ENCODE data around the gene MYO9A.
"Not testable (repeated sequence)": the region's sequence is repeated elsewhere in the genome, so short reads cannot be mapped to it uniquely, and the experiment has no call there.

MYO9A gene

DNA sequence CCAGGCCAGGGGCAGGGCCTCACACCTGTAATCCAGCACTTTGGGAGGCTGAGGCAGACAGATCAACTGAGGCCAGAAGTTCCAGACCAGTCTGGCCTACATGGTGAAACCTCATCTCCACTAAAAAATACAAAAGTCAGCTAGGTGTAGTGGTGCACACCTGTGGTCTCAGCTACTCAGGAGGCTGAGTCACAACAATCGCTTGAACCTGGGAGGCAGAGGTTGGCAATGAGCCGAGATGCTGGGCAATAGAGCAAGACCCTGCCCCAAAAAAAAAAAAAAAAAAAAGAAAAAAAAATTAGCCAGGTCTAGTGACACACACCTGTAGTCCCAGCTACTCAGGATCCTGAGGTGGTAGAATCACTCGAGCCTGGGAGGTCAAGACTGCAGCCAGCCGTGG is 18.8 kb downstream of the MYO9A start:
- in situ Hi-C loops (cut with HindIII; ENCODE audit: low sequenced_read_pairs): no loop called here

DNA sequence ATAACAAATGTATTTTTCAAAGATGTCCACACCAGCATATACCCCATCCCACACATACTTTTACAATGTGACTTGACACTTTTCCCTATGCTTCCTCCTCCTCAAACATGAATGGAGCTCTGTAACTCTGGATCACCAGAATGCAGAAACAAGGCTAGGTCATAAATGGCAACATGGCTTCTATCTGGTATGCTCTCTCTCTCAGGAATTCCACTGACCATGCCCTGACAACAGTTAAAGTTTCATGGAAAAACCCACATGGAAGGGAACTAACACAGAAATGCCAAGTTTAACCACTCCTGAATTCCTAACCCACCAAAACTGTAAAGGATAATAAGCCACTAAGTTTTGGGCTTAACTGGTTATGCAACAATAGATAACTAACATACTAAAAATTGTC is 19.9 kb downstream of the MYO9A start:
- in situ Hi-C loops (cut with HindIII; ENCODE audit: low sequenced_read_pairs): no loop called here

DNA sequence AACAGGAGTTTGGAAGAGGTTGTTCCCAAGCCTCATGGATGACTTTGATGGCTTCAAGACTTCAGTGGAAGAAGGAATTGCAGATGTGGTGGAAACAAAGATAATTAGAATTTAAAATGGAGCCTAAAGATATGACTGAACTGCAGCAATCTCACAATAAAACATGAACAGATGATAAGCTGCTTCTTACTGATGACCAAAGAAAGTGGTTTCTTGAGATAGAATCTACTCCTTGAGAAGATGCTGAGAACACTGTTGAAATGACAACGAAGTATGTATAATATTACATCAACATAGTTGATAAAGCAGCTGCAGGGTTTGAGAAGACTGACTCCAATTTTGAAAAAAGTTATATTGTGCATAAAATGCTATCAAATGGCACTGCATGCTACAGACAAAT is 21.2 kb downstream of the MYO9A start:
- in situ Hi-C loops (cut with HindIII; ENCODE audit: low sequenced_read_pairs): no loop called here

DNA sequence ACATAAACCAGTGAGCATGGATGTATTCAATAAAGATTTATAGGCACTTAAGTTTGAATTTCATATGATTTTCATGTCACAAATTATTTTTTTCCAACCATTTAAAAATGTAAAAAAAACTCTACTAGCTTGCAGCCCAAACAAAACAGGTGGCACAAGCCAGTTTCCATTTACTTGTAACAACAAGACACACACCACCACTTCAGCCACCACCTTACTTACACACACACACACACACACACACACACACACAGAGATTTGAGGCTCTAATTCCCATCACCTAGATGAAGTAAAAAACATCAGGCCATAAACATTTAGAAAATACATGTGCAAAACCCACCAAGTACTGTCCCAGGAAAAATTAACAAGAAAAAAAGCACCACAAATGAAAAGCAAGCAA is 25.3 kb downstream of the MYO9A start:
- in situ Hi-C loops (cut with HindIII; ENCODE audit: low sequenced_read_pairs): loop anchor here (5.0 kb wide), 1 partner anchor 70 kb away; no protein-coding TSS in a partner anchor

DNA sequence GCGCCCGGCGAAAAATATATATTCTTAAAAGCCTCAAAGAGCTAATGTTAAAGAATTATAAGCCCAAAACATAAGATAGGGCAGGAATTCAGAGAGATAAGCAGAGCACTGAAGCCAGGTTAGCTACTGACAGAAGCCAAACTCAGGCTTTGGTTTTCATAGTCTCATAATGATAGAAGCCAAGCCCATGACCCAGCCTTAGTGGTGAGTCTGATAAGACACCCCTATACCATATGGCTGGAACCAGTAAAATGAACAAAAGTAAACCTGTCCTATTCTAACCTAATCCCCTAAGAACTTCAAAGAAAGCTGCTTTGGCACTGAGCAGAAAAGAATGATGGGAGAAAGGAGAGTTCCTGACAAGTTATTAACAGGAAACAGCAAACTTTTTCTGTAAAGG is 25.9 kb downstream of the MYO9A start:
- in situ Hi-C loops (cut with HindIII; ENCODE audit: low sequenced_read_pairs): loop anchor here (5.0 kb wide), 1 partner anchor 70 kb away; no protein-coding TSS in a partner anchor

DNA sequence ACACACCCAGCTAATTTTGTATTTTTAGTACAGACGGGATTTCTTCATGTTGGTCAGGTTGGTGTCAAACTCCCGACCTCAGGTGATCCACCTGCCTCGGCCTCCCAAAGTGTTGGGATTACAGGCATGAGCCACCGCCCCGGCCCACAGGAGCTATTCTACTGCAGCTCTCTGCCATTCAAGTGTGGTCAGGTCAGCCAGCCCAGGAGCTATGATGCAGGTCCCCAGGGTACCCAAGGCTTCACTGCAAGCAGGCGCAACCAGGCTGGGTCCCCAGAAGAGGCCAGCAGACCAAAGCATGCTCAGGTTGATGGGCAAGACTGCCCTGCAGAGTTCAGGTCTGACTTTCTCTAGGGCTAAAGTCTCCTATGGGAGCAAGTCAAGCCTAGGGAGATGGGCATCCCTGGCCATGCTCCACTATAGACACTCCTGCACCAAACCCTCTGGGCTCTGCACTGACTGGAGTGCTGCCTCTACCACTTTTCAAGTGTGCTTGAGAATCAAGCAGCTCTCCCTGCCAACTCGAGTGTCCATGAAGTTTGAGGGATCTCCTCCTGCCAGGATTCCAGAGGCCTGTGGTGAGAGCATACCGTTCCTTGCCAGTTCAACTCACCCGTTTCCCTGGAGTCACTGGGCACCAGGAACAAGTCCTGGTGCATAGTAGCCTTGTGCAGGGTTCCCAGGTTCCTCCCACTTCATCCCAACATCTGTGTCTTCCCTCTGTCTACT is 30.9 kb downstream of the MYO9A start:
- in situ Hi-C loops (cut with HindIII; ENCODE audit: low sequenced_read_pairs): no loop called here

DNA sequence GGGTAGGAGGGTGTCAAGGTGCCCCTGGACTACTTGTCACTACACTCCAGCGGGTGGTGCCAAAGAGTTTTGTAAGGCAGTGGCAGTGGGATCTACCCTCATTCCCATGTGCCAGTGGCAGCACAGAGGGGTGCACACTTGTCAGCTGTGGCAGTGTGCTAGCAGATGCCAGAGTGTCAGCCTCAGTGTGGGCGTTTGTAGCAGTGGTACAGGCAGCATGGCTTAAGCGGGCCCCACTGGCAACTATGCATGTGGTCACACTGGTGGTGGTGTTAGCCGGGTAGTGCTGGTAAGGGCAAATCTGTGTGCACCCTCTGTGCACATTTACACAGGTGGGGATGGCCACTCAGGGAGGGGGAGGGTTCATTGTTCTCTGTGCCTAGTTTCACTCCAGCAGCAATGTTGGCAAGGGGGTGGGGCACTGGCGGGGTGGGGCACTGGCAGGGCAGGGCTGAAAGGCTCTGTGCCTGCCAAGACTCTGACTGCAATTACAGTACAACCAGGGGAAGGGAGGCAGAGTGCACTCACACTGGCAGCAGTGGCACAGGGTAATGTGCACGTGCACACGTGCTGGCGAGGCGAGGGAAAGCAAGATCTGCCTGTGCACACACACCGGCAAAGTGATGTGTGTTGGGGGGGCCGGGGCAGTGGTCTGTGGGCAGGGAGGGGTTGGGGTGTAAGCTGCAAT is 31.8 kb downstream of the MYO9A start:
- in situ Hi-C loops (cut with HindIII; ENCODE audit: low sequenced_read_pairs): no loop called here

DNA sequence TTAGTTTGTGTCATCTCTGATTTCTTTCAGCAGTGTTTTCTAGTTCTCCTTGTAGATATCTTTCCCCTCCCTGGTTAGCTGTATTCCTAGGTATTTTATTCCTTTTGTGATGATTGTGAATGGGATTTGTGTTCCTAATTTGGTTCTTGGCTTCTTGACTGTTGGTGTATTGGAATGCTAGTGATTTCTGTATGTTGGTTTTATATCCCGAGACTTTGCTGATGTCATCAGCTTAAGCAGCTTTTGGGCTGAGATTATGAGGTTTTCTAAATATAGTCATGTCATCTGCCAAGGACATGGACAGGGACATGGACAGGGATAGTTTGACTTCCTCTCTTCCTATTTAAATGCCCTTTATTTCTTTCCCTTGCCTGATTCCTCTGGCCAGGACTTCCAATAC is 35.8 kb downstream of the MYO9A start:
- in situ Hi-C loops (cut with HindIII; ENCODE audit: low sequenced_read_pairs): no loop called here

DNA sequence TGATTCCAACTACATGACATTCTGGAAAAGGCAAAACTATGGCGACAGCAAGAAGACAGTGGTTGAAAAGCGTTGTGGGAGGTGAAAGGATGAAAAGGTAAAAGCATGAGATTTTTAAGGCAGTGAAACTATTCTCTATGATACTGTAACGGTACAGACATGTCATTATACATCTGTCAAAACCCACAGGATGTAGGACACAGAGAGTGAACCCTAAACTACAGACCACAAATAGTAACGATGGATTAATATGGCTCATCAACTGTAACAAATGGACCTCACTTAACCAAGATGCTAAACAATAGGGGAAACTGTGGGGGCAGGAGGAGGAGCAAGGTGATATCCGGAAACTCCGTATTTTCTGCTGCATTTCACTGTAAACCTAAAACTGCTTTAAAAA is 39.1 kb downstream of the MYO9A start:
- in situ Hi-C loops (cut with HindIII; ENCODE audit: low sequenced_read_pairs): no loop called here

DNA sequence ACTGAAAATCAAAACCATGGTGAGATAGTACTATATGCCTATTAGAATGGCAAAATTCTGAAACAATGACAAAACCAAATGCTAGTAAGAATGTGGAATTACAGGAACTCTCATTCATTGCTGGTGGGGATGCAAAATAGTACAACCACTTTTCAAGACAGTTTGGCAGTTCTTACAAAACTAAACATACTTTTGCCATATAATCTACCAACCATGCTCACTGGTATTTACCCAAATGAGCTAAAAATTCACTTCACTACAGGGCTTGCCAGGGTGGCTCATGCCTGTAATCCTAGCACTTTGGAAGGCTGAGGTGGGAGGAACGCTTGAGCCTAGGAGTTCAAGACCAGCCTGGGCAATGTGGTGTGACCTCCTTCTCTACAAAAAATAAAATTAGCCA is 40.0 kb downstream of the MYO9A start:
- in situ Hi-C loops (cut with HindIII; ENCODE audit: low sequenced_read_pairs): no loop called here

DNA sequence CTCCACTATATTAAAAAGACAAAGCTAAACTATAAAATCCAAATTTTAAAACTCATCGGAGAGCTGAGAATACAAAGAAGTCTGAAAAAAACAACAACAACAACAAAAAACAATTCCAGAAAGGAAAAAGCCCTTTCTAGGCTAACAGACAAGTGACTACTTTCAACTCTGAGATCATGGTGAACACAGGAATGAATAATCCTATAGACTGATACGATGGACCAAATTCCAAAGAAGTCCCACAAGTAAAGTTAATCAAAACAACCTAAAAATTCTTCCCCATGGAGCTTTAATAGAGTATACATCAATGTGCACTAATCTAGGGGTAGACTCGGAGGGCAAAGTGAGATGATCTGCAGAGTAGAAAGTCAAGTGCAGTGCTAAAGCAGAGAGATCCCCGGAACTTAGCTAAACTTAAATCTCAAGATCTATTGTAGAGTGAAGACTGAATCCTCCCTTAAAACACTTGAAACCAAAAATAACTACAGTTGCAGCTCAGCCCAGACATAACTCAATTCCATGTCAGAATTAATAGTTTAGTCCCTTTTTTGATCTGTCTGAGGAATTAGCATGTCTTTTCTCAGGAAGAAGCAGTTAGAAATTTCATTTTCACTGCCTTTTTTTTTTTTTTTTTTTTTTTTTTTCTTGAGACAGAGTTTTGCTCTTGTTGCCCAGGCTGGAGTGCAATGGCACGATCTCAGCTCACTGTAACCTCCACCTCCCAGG is 43.5 kb downstream of the MYO9A start:
- in situ Hi-C loops (cut with HindIII; ENCODE audit: low sequenced_read_pairs): no loop called here

DNA sequence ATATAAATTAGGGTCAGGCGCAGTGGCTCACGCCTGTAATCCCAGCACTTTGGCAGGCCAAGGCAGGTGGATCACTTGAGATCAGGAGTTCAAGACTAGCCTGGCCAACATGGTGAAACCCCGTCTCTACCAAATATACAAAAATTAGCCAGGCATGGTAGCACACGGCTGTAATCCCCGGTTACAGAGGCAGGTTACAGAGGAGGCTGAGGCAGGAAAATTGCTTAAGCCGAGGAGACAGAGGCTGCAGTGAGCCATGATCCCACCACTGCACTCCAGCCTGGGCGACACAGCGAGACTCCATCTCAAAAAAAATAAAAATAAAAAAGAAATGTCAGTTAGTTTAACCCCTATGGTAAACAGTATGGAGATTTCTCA is 46.5 kb downstream of the MYO9A start:
- in situ Hi-C loops (cut with HindIII; ENCODE audit: low sequenced_read_pairs): not testable (repeated sequence)

DNA sequence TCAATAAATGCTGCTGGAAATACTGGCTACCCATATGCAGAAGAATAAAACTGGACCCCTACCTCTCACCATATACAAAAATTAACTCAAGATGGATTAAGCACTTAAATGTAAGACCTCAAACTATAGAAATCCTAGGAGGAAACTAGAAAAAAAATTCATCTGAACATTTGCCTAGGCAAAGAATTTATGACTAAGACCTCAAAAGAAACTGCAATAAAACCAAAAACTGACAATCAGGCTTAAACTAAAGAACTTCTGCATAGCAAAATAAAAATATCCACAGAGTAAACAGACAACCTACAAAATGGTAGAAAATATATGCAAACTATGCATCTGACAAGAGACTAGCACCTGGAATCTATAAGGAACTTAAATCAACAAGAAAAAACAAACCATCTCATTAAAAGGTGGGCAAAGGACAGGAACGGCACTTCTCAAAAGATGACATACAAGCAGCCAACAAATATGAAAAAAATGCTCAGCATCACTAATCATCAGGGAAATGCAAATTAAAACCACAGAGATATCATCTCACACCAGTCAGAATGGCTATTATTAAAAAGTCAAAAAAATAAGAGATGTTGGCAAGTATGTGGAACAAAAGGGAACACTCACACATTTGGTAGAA is 47.0 kb downstream of the MYO9A start:
- in situ Hi-C loops (cut with HindIII; ENCODE audit: low sequenced_read_pairs): no loop called here

DNA sequence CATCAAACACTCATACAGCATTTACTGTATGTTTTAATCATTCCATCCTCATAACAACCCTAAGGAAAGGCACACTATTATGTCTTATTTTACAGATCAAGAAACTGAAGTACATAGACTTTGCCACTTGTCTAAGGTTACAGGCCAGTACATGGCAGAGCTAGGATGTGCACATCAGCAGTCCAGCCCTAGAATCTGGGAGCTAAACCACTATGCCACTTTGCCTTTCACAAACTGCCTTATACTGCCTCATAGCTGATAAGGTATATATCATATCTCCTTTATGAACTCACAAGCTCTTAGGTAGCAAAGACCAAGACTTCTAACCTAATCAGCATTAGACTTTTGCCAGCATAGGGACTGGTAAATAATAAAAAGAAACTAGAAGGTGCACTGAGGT is 49.1 kb downstream of the MYO9A start:
- in situ Hi-C loops (cut with HindIII; ENCODE audit: low sequenced_read_pairs): no loop called here

DNA sequence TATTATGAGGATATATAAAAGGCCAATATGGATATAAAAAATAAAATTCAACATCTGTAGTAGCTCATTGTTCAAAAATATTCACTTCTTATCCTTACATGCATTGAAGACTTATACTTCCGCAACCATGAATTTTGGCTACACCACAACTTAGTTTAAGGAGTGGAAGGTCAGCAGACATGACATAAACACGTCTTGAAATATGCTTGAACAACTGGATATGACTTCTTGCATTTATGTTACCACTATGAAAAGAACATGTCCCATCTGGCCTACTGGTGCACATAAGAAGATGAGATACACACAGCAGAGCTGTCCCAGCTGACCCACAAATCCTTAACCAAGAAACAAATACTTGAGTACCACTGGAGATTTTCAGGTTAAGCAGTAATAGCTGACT is 52.1 kb downstream of the MYO9A start:
- in situ Hi-C loops (cut with HindIII; ENCODE audit: low sequenced_read_pairs): no loop called here

DNA sequence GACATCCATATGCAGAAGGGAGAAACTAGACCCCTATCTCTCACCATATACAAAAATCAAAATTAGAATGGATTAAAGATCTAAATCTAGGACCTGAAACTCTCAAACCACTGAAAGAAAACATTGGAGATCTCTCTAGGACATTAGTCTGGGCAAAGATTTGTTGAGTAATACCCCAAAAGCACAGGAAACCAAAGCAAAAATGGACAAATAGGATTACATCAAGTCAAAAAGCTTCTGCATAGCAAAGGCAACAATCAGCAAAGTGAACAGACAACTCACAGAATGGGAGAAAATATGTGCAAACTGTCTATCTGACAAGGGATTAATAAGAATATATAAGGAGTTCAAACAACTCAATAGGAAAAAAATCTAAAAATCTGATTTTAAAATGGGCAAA is 54.8 kb downstream of the MYO9A start:
- in situ Hi-C loops (cut with HindIII; ENCODE audit: low sequenced_read_pairs): no loop called here

DNA sequence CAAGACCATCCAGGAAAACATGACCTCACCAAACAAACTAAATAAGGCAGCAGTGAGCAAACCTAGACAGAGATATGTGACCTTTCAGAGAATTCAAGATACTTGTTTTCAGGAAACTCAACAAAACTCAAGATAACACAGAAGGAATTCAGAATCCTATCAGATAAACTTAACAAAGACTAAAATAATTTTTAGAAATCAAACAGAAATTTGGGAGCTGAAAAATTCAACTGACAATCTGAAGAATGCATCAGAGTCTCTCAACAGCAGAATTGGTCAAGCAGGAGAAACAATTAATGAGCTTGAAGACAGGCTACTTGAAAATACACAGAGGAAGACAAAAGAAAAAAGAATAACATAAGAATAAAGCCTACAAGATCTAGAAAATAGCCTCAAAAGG is 55.6 kb downstream of the MYO9A start:
- in situ Hi-C loops (cut with HindIII; ENCODE audit: low sequenced_read_pairs): no loop called here

DNA sequence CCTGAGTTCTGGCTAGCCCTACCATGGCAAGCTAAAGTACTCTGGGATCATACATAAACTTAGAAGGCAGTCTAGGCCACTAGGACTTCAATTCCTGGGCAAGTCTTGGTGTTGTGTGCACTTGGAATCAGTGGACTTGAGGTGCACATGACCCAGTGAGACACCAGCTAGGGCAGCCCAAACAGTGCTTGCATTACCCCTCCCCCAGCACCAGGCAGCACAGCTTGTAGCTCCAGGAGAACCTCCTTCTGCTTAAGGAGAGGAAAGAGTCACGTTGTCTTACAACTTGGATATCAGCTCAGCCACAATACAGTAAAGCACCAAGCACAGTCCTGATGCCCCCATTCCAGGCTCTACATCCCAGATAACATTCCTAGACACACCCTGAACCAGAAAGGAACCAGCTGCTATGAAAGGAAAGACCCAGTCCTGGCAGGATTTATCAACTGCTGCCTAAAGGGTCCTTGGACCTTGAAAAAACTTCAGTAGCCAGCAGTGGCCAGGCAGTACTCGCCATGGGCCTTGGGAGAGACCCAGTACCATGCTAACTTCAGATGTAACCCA is 57.2 kb downstream of the MYO9A start:
- in situ Hi-C loops (cut with HindIII; ENCODE audit: low sequenced_read_pairs): no loop called here

DNA sequence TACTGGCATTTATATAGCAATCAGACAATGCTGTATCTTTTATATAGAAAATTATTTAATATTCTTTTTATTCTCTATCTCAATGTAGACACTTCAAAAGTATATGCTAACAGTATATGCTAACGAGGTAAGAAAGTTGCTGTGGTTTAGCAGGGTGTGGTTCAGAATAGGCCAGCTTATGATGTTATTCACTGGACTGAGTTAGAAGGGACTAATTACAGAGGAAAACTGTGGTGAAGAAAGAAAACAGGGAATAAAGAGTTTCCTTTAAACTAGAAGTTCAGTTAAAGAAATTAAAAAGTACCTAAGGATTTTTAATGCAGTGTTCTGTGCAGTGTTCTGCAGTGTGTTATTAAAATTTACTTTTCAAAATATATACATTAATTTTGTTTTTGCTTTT is 59.4 kb downstream of the MYO9A start:
- in situ Hi-C loops (cut with HindIII; ENCODE audit: low sequenced_read_pairs): no loop called here

DNA sequence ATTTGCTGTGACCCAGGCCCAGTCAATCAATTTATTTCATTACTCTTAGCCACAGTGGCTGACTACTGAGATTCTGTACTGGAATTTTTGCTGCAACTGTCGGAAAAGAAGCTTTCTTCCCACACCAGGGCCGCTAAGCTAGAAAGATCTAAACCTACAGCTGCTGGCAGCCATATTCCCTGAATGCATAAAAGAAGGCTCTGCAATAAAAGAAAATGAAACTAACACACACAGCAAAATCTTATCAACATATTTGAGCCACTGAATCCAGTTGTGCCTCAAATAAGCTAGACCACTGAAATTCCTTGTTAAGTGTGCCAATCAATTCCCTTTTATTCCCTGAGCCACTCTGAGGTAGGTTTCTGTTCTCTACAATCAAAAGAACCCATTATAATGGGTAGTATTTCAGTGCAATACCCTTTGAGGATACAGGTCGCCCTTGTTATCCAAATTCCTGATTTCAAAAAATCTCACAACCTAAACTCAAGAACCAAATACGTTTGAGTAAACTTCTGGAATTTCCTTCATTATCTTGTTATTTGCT is 60.3 kb downstream of the MYO9A start:
- in situ Hi-C loops (cut with HindIII; ENCODE audit: low sequenced_read_pairs): no loop called here

DNA sequence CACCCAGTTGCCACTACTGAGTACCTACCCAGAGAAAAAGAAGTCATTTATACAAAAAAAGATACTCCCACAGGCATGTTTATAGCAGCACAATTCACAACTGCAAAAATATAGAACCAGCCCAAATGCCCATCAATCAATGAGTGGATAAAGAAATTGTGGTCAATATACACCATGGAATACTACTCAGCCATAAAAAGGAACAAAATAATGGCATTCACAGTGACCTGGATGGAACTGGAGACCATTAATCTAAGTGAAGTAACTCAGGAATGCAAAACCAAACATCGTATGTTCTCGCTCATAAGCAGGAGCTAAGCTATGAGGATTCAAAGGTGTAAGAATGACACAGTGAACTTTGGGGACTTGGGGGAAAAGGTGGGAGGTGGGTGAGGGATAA is 61.7 kb downstream of the MYO9A start:
- in situ Hi-C loops (cut with HindIII; ENCODE audit: low sequenced_read_pairs): not testable (repeated sequence)

All from endothelial cell of hepatic sinusoid (primary cell).